GM12864 (cell line): ENCODE measurements around the gene PLOD1.

Experiments
- DNase-seq: peaks from one replicate; pipeline ENCODE4 v3.0.0-alpha.2; 2011; ENCODE audit warnings: low read depth
- H3K4me3 ChIP-seq: 2 replicates; pipeline ENCODE4 v1.5.1; 2011; ENCODE audit warnings: mild to moderate bottlenecking, low read depth, low read length, control low read depth
- TF ChIP-seq, protein P1 (sequence below): IDR thresholded peaks from 2 replicates; pipeline ENCODE4 v1.5.1; 2011; ENCODE audit warnings: low read depth, mild to moderate bottlenecking, moderate library complexity, low read length, control low read depth, inconsistent platforms; ENCODE audit errors: missing control alignments

PLOD1 gene

DNA sequence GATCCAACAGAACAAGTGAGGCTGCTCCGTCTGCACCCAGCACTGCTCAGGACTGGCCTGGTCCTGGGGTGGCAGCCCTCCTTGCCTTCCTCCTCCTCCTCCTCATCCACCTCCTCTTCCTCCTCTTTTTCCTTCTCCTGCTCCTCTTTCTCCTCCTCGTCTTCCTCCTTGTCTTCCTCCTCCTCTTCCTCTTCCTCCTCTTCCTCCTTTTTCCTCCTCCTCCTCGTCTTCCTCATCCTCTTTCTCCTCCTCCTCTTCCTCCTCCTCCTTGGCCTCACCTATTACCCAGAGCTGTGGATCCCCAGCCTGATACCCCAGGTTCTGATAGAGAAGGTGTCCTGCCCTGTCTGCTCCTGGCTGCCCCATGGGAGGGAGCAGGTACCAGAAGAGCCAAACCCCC, 29.1 kb downstream of the PLOD1 start:
- H3K4me3 ChIP-seq = no peak overlapping the region
- no peak for DNase-seq
- TF ChIP-seq, protein P1, sequence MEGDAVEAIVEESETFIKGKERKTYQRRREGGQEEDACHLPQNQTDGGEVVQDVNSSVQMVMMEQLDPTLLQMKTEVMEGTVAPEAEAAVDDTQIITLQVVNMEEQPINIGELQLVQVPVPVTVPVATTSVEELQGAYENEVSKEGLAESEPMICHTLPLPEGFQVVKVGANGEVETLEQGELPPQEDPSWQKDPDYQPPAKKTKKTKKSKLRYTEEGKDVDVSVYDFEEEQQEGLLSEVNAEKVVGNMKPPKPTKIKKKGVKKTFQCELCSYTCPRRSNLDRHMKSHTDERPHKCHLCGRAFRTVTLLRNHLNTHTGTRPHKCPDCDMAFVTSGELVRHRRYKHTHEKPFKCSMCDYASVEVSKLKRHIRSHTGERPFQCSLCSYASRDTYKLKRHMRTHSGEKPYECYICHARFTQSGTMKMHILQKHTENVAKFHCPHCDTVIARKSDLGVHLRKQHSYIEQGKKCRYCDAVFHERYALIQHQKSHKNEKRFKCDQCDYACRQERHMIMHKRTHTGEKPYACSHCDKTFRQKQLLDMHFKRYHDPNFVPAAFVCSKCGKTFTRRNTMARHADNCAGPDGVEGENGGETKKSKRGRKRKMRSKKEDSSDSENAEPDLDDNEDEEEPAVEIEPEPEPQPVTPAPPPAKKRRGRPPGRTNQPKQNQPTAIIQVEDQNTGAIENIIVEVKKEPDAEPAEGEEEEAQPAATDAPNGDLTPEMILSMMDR = no peak

DNA sequence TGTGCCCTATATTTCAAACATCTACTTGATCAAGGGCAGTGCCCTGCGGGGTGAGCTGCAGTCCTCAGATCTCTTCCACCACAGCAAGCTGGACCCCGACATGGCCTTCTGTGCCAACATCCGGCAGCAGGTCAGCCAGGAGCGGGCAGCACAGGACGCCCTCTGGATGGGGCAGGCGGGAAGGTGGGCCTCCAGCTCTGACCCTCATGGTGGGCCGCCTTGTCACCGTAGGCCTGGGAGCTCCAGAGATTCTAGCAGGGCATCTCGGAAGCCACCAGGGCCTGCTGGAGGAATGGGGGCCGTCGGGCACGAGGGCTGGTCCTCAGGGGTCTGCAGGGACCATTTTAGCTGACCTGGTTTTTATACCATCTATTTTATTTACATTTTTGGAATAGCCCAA, 30.1 kb downstream of the PLOD1 start:
- no peak overlapping the region for H3K4me3 ChIP-seq
- DNase-seq = no peak
- TF ChIP-seq, protein P1 = no peak

DNA sequence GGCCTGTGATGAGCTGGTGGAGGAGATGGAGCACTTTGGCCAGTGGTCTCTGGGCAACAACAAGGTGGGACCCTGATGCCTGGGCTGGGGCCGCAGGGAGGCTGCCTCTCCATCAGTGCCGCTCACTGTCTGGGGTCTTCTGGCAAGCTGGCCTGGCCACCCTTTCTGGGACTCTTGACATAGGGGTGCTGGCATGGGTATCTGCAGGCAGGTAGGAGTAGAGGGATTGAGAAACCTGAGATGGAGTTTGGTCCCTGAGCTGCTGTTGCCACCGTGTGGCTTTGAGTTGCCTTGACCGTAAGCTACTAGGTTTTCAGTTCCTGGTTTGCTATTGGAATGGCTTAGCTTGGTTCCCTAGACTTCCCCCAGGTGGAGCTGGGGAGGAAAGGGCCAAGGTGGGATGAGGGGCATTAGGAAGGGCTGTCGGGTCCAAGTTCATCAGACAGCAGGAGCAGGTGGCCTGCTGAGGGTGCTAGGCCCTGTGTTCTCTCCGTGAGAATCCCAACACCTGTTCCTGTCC, 32.6 kb downstream of the PLOD1 start:
- TF ChIP-seq, protein P1 = peak; percentile 72
- peak; percentile 43 for DNase-seq
- H3K4me3 ChIP-seq = no peak overlapping the region

DNA sequence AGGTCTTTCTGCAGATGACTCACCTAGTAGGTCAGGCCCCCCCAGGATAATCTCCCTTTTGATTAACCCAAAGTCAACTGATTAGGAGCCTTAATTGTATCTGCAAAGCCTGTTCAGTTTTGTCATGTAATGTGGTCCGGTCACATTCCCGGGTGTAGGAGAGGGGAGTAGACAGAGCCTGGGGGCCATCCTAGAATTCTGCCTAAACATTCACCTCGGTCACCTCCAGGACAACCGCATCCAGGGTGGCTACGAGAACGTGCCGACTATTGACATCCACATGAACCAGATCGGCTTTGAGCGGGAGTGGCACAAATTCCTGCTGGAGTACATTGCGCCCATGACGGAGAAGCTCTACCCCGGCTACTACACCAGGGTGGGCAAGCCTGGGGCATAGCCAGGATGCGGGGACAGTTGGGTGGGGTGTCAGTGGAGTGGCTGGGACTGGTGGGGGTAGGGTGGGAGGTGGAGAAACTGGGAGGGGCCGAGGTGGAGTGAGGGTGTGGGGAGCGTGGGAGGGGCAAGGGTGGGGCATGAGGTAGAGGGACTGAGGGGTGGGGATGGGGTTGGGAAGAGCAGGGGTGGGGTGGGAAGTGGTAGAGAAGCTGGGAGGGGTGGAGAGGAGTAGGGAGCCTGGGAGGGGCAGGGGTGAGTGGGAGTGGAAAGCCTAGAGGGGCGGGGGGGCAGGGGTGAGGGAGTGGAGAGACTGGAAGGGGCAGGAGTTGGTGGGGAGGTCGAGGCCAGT, 36.1 kb downstream of the PLOD1 start:
- TF ChIP-seq, protein P1 = no peak
- DNase-seq = no peak

DNA sequence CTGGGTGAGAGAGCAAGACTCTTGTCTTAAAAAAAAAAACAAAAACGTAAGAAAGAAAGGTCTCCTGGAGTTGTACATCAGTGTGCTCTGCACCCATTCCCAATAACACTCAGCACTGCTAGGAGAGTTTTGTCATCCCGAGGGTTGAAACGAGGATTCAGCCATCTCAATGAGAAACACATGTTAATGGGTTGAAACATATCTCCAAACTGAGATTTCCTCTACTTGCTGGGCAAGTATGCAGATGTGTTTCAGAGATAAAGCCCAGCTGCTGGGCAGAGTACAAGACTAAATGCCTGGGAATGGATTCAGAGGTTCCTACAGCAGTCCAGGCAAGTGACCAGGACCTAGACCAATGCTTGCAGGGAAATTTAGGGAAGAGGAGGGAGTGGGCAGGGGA, 43.1 kb downstream of the PLOD1 start:
- no peak for DNase-seq
- TF ChIP-seq, protein P1 = no peak
- no peak overlapping the region for H3K4me3 ChIP-seq

More for the DNA sequence above, 36.1 kb downstream of the PLOD1 start:
- no peak overlapping the region for H3K4me3 ChIP-seq

DNA sequence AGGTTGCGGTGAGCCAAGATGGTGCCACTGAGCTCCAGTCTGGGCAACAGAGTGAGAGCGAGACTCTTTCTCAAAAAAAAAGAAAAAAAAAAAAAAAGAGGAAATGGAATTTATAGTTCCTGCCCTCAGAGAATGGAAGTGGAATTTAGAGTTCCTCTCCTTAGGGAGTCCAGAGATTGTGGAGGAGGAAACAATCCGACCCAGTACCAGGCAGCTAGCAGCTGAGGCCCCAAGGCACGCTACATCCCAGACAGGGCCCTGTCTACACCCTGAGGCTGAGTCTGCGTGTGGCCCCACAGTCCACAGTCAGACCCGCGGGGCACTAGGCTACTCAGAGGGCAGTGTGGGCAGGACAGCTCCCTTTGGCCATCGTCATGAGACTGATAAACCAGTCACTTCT, 43.8 kb downstream of the PLOD1 start:
- no peak for DNase-seq
- TF ChIP-seq, protein P1 = no peak
- H3K4me3 ChIP-seq = no peak overlapping the region
